GM12865 (cell line): Measurements from ENCODE around the gene DYNC1I1.

Source experiments
- DNase-seq: peaks from one replicate; pipeline ENCODE4 v3.0.0; 2010; ENCODE audit warnings: low read depth
- H3K4me3 ChIP-seq: 2 replicates; pipeline ENCODE4 v1.5.1; 2011; ENCODE audit warnings: mild to moderate bottlenecking, low read depth, low read length, control low read depth
- CTCF ChIP-seq: IDR thresholded peaks from 2 replicates; pipeline ENCODE4 v1.5.1; 2011; ENCODE audit warnings: low read length, control low read depth, low read depth, inconsistent platforms; ENCODE audit not compliant: insufficient read depth; ENCODE audit errors: missing control alignments

DYNC1I1 gene

GRCh38 chr7:95772771-95773581 lies 622 bp downstream of the DYNC1I1 start:
- TF ChIP-seq CTCF: no peak
- H3K4me3 ChIP-seq: peak overlapping the region; percentile 1; the same call in 1 of the 2 replicates
- no peak for DNase-seq

- no peak for DNase-seq
- TF ChIP-seq CTCF: no peak
- H3K4me3 ChIP-seq: no peak overlapping the region
Observed at GRCh38 chr7:95776561-95777185, 4.3 kb downstream of the DYNC1I1 start.

- DNase-seq: no peak
- no peak for TF ChIP-seq CTCF
- H3K4me3 ChIP-seq: no peak overlapping the region
Observed at GRCh38 chr7:95777269-95777668, 4.9 kb downstream of the DYNC1I1 start.

GRCh38 chr7:95780665-95781064 lies 8.3 kb downstream of the DYNC1I1 start:
- no peak overlapping the region for H3K4me3 ChIP-seq
- no peak for TF ChIP-seq CTCF
- no peak for DNase-seq

- no peak overlapping the region for H3K4me3 ChIP-seq
- DNase-seq: no peak
- TF ChIP-seq CTCF: no peak
Observed at GRCh38 chr7:95781961-95782586, 9.7 kb downstream of the DYNC1I1 start.

GRCh38 chr7:95784796-95785195 lies 12.4 kb downstream of the DYNC1I1 start:
- no peak for DNase-seq
- no peak for TF ChIP-seq CTCF
- H3K4me3 ChIP-seq: no peak overlapping the region
